Right renal pelvis (tissue), 4 donors: Measurements from ENCODE around the gene TNKS2. TPM values are rescaled to one million over a fixed set of nuclear protein-coding genes. Genes with fewer than 3 reads are reported as not detected.

Source experiments
- DNase-seq, 4 donors: peaks; one replicate each; pipeline ENCODE4 v3.0.0-alpha.2; 2013; ENCODE audit warnings: low read depth in 4 of 4, low spot score in 3 of 4, missing footprints in 1 of 4
- polyA plus RNA-seq, 4 donors: library from polyadenylated mRNA; unstranded; fragments of 120-200 nt; gene quantifications; one replicate each; pipeline ENCODE4 v1.2.1, GENCODE V29; 2013; ENCODE audit not compliant: insufficient read length in 4 of 4

The TNKS2 gene
- polyA plus RNA-seq, 4 donors = 54.0 to 67.0 (median 63.2) TPM

DNA sequence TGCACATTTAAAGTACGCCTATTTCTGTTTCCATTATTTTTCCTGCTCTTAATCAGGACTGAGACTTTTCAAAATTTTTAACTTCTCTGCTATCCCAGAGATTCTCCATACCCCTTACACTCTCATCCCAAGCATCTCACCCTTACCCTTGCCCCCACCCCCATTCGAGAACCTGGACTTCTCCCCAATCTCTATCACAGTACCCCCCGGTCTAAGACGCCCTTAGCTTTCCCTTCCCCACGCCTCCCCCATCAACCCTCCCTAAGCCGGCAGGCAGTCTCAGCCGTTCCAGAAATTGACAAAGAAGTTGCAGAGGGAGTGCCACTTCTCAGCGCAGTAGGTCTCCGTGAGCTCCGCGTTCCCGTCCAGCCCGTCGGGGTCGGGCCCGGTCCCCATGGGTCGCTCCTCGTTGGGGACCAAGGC is 109.7 kb downstream of the TNKS2 start:
- DNase-seq = no peak

DNA sequence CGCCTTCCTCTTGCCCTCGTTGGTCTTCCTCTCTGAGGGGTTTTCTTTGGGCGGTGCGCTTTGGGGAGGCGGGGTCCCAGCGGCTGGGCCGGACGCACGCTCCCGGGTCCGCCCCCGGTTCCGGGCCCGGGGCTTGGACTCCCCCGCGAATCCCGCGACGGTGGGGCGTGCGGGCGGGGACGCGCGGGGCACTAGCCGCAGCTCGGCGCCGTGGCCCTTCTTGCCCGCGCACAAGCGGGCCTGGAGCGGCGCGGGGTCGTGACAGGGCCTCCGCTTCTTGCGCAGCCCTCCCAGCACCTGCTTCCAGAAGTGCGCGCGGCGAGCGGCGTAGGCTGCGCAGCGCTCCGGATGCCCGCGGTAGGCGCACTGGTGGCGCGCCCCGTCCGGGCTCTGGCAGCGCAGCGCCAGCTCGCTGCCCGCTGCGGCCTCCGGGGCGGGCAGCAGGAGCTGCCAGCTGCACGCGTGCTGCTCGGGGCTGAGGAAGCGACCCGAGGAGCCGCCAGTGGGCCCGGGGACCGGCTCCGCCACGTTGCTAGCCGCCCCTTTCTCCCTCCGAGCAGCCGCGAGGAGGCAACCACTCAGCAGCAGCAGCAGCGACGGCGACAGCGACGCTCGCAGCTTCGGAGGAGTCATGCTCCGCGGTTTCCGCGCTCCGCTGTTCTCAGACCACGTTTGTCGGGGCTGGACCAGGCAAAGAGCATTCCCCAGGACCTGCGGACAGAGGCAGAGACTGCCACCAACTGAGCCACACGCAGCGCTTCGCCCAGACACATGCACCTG is 110.3 kb downstream of the TNKS2 start:
- DNase-seq = peak in 2 of 4 donors; percentile 74 to 75

DNA sequence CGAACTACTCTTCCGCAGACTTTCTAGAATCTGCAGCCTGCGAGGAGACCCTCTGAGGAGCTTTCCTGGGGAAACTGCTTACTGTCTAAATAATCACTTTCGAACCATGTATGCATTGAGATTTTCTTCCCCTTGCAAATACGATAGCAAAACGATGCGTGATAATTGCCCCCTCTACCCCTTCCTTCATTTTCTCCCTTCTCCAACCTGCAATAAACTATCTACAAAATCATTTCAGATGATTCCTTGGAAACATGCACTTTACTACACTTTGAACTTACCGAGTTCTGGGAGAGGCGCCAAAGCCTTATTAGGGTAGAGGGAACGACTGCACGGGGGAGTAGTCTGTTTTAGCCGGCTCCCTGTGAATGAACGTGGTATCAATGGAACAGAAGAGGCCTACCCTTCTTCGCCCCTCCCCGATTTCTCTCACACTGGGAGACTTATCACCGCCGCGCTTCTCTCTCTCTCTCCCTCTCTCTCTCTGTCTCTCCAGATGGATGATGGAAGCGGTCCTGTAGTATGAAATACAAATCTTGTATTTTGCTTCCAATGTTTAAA is 111.0 kb downstream of the TNKS2 start, which contains the start of gene FGFBP3:
FGFBP3 (minus strand) TSS at position 370 of the 561 bp plus-strand sequence. CDS start 517 bp downstream, outside the sequence.
- peak in 1 of 4 donors; percentile 36 for DNase-seq

DNA sequence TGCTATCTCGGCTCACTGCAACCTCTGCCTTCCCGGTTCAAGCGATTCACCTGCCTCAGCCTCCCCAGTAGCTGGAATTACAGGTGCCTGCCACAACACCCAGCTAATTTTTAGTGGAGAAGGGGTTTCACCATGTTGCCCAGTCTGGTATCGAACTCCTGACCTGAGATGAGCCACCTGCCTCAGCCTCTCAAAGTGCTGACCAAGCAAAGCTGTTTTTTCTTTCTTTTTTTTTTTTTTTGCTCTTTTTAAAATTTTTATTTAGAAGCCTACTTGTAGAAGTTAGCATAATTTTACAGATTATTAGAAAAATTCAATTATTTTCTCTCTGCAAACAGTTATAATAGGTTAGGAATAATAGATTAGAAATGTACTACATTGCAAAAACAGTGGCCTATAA is 112.2 kb downstream of the TNKS2 start:
- no peak for DNase-seq

Other genes starting within 250 kb of the TNKS2 start
- gene PPP1R3C, start 165.4 kb upstream of the TNKS2 start, polyA plus RNA-seq = 10 to 100 TPM; 37.3 to 48.7 (median 42.5) TPM
- 1 to 10 TPM; 2.9 to 3.9 (median 3.1) TPM for gene FGFBP3, start 111.1 kb downstream of the TNKS2 start, polyA plus RNA-seq
- gene BTAF1, start 125.3 kb downstream of the TNKS2 start, polyA plus RNA-seq = 10 to 100 TPM; 44.0 to 55.9 (median 51.5) TPM